Occipital lobe (tissue), 2 donors: Measurements from ENCODE around the gene ACAD10. TPM values are rescaled to one million over a fixed set of nuclear protein-coding genes. Genes with fewer than 3 reads are reported as not detected.
A peak's percentile ranks its signal among the peaks of the same experiment; 100 is the strongest.
"Not testable (repeated sequence)": the region's sequence is repeated elsewhere in the genome, so short reads cannot be mapped to it uniquely, and the experiment has no call there.

Experiments
- DNase-seq: peaks from one replicate; lab custom pipeline; 2025; lab: John Stamatoyannopoulos, UW
- total RNA-seq: library from RNA; depleted of rRNA; stranded (reverse); fragments of >200 nt; gene quantifications from one replicate; pipeline ENCODE4 v1.2.3, GENCODE V29; 2014

ACAD10 gene
- total RNA-seq, 1 donor from 2014 or later: 11.1 TPM

DNA sequence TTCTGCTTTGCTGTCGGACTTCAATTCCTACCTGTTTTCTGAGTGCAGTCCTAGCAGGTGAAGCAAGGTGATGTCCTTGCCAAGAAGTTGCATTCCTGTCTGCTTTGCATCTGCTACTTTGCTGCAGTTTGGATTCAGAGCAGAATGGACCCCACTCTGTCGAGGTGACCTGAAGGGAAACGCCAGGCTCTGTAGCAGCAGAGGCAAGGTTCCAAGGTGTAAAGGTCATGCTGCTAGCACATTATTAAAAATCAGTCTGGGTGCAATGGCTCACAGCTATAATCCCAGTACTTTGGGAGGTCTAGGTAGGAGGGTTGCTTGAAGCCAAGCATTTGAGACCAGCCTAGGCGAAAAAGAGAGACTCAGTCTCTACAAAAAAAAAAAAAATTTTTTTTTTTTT is 63.5 kb downstream of the ACAD10 start:
- DNase-seq: no peak

DNA sequence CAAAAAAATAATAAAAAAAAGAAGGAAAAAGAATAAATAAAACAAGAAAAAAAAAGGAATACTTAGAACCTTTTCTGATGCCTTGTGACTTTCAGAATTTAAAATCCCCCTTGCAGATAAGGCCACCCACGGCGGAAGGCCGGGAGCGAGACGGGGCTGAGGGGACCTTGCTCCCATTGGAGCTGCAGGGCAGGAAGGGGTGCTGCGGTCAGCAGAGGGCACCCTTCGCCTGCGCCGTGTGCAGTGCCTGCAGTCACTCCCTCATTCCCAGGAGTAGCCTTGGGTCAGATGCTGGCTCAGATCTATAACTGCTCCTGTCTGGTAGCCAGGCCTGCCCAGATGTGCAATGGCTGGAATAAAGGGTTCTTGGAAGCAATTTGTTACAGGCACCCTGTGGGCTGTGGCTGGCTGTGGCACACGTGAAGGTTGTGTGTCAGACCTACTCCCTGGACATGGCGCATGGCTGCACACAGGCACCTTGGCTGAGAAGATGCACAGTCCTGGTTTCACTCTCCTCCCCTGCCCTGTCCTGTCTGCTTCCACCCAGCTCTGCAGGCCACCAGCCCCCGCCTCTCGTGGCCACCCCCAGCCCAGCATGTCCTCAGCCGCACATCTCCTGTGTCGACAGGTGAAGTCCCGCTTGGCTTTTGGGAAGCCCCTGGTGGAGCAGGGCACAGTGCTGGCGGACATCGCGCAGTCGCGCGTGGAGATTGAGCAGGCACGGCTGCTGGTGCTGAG is 67.5 kb downstream of the ACAD10 start:
- no peak for DNase-seq

DNA sequence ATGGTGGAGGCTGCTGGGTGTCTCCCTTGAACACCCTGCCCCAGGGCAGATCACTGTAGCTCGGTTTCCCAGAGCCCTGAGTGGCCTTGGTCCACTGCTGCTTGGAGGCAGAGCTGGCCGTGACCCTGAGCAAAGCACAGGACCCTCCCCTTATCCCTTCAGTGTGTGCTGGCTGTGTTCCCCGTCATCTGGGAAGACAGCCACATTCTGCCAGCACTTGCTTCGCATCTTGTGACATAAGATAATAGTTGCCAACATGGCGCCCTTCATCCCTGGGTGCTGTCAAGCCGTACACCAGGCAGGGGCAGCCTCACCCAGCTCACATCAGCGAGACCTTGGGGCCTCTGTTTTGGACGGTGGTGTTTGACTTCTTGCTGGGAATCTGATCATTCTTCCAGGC is 68.8 kb downstream of the ACAD10 start:
- no peak for DNase-seq

DNA sequence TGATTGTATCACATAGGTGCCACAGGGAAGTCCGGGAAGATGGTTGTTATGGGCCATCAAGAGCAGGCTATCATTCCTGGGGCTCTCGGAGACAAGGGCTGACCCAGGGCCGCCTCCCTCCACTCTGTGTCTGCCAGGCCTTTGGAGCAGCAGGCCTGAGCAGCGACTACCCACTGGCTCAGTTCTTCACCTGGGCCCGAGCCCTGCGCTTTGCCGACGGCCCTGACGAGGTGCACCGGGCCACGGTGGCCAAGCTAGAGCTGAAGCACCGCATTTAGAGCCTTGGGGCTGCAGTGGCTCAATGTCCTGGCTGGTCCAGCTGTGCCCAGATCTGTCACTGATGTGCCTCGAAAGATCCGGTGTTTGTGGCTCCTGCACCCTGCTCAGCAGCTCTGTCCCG is 70.3 kb downstream of the ACAD10 start:
- no peak for DNase-seq

DNA sequence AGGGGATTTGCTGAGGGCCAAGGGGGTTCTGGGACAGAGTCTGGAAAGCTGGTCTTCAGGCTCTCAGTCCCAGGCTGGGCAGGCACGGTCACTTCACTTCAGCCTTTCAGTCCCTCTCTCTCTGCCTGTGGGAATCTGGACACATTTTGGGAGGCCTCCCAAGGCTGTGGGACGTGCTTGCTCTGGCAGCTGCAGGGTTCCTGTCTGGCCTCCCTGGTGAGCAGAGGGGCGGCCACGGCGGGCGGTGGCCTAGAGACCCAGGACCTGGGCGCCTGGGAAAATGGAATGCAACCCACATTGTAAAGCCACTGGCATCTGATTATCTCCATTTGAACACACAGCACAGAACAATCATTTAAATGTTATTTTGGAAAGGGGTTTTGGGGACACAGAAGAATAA is 70.8 kb downstream of the ACAD10 start:
- no peak for DNase-seq

DNA sequence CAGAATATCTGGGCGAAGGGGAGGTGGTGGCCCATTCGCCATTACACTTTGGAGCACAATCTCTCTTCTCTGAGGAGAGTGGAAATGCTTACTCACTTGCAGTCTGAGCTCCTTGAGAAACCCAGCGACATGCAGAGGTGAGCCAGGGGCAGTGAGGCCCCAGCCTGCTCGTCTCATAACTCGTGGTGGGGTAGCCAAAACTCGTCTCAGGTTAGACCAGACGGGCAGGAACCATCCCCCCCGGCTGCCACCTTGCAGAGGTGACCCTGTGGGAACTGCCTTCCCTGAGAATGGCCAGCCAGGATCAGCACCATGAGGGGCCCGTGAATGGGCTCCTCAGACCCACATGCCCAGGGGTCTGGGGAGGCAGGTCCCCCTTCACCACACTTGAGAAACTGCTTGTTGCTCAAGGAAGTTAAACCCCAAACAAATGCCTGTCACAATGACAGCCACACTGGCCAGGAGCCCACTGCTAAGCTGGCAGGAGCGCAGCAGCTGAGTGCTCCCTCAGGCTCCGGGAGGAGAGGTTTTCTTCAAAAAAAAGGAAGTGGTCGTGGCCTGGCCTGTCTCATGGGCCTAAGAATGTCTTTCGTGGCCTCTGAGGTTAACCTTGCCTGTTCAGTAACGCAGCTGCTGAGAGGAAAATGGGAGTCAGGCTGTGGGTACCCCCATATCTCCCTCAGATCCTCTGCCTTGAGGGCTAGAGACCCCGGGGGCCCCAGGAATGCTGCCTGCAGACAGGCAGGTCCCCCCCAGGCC is 71.7 kb downstream of the ACAD10 start:
- peak; percentile 29 for DNase-seq

DNA sequence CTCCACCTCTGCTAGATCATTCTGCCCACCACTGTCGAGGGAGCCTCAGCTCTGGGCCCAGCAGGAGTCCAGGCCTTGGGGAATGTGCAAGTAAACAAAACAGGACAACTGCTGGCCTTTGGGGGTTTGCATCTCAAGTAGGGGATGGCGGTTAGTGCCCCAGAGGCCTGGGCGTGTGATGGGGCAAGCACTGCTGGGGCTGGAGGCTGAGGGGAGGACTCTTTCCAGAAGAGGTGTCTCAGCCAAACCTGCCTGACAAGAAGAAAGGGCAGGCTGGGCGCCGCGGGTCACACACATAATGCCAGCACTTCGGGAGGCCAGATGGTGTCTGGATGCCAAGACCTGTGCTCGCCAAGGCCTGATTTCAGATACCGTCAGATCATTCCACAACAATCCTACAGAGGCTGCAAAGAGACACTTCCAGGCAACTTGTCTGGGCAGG is 72.3 kb downstream of the ACAD10 start:
- DNase-seq: no peak

DNA sequence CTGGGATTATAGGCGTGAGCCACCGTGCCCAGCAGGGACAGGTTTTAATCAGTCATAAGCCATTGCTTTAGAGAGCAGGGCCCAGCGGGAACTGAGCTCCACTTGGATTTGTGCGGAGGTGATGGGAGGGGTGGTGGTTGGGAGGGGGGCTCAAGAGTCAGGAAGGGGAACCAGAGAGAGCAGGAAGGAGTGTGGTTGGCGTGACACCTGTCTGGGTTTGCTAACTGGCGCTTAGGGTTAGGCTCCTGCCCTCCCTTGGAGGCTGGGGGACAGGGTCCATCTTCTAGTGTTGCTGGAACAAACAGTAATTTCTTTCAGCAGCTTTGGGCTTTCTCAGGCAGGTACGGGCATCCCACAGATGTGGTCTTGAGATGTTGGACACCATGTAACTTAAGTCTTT is 73.4 kb downstream of the ACAD10 start:
- DNase-seq: no peak

DNA sequence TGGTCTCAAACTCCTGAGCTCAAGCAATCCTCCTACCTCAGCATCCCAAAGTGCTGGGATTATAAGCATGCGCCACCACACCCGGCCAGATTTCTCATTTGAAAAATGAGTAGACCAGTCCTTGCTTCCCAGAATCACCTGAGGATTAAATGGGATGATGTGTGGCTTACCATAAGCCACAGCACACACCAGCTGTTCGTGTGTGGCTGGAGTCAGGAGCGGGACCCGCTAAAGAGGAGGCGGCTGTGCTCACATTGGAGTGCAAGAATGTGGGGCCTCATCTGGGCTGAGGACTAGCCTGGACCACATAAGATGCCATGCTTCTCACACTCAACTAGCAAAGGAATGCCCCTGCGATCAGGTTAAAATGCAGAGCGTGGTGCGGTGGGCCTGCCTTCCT is 74.1 kb downstream of the ACAD10 start:
- DNase-seq: no peak

DNA sequence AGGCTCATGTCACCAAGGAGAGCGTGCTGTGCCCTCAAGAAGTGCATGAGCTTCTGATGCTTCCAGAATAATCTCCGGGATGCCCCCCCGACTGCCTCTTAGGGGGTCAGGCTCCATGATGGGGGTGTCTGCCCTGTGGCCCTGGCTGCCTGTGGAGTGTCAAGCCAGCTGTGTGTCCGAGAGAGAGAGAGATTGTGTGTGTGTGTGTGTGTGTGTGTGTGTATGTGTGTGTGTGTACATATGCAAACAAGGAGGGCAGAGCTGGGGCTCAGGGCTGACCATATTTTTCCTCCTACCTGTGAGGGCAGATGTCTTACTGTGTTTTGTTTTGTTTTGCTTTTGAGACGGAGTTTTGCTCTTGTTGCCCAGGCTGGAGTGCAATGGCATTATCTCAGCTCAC is 75.2 kb downstream of the ACAD10 start:
- no peak for DNase-seq

DNA sequence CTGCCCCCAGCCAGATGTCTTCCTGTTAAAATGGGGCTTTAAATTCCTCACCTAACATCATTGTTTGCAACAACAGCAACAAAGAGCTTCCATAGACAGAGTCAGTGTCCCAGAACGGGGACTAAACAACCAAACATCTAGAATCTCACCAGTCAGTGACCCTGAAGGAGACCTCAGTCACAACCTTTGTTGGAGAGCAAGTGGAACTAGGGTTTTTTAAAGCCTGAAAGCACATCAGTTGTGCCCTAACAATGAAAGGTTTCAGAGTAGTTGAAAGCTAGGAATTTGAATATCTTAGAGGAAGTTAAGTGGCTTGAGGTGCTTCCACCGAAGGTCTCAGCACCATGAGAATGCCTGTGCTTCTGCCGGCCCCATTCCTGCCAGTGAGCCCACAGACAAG is 75.9 kb downstream of the ACAD10 start:
- no peak for DNase-seq

DNA sequence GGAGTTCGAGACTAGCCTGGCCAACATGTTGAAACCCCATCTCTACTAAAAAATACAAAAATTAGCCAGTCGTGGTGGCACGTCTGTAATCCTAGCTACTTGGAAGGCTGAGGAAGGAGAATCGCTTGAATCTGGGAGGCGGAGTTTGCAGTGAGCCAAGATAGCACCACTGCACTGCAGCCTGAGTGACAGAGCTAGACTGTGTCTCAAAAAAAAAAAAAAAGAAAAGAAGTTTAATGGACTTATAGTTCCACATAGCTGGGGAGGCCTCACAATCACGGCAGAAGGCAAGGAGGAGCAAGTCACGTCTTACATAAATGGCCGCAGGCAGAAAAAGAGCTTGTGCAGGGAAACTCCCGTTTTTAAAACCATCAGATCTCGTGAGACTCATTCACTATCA is 77.7 kb downstream of the ACAD10 start:
- not testable (repeated sequence) for DNase-seq

DNA sequence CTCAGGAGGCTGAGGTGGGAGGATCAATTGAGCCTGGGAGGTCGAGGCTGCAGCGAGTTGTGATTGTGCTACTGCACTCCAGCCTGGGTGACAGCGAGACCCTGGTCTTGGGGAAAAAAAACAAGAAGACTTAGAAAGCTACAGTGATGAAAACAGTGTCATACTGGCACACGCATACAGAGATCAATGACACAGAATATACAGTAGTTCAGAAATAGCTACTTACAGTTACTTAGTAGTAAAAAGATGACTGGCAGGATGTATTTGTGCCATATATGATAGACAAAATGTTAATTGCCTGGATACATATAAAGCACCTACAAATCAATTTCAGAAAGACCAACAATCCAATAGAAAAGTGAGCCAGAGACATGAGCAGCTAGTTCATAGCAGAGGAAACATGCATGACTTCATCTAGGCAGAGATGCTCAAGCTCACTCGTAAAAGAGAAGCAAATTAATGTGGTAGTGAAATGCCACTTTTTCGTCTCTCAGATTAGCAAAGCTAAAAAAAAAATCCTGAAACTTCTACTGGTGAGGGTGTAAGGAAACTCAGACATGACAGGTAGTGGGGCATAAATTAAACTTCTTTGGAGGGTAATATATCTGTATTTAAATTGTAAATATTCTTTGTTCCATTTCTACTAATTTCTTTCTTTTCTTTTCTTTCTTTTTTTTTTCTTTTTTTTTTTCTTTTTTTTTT is 78.4 kb downstream of the ACAD10 start:
- no peak for DNase-seq

DNA sequence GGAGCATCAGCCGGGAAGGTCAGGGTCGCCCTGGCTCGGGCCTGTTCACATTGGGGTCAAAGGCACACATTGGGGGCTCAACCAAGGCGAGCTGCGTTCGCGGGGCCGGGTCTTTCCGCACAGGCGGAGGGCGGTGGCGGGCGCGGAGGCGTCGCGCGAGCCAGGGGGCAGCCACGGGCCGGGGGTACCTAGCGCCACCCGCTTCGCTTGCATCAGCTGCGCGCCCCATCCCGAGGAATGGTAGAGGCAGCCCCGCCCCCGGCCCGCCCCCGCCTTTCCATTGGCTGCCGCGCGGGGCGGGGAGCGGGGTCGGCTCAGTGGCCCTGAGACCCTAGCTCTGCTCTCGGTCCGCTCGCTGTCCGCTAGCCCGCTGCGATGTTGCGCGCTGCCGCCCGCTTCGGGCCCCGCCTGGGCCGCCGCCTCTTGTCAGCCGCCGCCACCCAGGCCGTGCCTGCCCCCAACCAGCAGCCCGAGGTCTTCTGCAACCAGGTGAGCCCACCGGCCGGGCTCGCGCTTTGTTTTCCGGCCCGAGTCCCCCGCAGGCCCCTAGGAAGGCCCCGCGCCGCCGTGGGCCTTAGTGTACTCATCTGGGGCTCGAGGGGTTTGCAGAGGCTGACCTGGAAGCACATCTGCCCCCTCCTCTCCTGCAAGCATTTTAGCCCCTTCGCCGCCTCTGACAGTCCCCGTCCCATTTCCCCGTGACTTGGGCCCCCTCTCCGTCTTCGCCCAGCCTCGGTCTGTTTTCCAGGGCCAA is 80.9 kb downstream of the ACAD10 start, which contains the start of gene ALDH2:
Gene ALDH2, plus strand, starts transcription at position 326 of the 754 bp plus-strand sequence. Its CDS starts 50 bp downstream, at position 376.
- DNase-seq: peak; percentile 75

DNA sequence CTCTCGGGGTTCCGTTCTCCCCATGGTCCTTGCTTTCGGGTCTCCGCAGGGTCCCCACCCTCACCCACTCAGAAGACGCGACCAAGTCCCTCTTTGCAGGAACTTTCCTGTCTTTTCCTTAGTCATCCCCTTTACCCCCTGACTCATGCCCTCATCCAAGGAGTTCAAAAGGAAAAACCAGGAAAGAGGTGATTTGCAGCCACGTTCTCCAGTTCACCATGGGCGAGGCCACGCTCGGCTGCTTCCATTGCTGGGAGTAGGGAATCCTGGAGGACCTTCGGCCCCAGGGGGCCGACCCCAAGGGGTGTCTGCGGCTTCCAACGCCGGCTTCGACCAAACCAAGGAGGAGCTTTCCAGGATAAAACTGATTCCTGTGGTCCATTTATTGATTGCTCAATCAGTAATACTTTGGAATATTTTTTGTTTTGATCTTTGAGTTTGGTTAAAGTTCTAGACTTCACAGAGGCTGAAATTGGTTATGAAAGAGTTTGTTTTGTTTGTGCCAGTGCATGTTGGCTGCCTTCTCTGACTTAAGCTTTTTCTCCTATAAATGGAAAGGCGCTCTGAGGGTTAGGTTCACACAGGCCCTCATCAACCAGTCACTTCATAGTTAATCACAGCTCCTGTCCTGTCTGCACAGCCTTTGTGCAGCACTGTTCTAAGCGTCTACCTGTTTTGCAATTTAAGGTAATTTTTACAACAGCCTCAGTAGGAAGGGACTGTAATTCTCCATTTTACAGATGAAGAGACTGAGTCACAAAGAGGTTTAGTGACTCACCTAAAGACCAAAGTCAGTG is 81.7 kb downstream of the ACAD10 start:
- DNase-seq: no peak

DNA sequence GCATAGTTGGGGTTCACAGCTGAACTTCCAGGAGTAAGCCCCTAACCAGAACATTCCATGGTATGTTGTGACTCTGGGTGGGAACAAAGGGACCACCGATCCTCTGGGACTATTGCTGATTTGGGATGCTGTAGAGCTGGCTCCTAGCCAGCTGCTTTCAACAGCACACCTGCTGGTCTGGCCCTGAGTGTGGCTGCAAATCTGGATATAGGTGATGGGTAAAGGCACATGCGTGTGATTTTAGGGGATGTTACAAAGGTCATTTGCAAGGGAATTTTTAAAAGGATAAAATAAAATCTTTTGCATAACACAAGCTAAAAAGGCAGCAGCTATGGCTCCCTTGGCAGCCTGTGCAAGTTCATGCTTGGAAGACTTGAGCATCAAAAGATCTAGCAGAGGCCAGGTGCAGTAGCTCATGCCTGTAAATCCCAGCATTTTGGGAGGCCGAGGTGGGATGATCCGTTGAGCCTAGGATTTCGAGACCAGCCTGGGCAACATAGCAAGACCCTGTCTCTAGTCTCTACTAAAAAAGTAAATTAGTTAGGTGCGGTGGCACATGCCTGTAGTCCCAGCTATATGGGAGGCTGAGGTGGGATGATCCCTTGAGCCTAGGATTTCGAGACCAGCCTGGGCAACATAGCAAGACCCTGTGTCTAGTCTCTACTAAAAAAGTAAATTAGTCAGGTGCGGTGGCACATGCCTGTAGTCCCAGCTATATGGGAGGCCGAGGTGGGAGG is 82.5 kb downstream of the ACAD10 start:
- DNase-seq: no peak

DNA sequence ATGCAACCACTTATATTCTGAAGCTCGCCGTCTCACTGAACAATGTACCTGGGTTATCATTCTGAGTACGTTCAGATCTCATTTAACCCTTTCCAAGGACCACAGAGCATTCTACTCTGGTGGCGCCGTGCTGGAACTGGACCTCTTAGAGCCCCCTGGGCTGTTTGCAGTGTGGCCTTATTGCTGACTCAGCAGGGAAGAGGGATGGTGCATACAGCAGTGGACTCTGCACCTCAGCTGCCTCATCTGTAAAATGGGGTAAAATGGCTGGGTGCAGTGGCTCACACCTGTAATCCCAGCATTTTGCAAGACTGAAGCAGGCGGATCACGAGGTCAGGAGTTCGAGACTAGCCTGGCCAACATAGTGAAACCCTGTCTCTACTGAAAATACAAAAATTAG is 83.7 kb downstream of the ACAD10 start:
- DNase-seq: no peak

DNA sequence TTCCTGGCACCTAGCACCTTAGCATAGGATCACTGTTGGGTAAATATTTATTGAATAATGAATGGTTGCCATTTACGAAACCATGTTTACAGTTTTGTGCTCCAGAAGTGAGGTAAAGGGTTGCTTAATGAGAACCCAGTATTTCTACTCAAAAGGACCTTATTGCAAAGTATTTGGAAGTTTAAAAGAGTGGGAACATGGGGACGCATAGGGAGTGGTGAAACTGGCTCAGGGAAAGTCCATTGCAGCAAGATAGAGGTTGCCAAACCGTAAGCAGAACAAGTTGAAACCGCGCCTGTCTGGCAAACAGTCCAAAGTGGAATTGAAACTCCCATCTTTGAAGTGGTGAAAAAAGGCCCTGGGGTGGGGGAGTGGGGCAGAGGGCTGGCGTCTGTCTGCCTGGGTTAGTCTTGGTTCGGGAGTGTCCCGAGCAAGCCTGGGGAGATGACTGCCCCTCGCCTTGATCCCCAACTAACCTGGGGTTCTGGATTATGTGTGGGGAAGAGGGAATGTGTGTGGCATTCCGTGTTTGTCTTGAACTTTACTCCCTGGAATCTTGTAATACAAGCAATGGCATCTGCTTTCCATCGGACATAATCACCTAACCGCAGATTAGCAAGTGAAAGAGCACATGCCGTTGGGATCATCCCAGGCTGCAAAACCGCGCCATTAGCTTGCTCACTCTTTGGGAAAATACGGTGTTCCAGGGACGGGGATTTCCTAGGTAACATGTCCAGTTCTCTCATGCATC is 88.1 kb downstream of the ACAD10 start:
- no peak for DNase-seq
